GM12873 (cell line): Measurements from ENCODE around the gene TMCO5A.

Experiments
- CTCF ChIP-seq: IDR thresholded peaks from 2 replicates; pipeline ENCODE4 v1.5.1; 2012; ENCODE audit warnings: low read depth, mild to moderate bottlenecking, moderate library complexity, low read length, control low read depth; ENCODE audit not compliant: insufficient read depth; ENCODE audit errors: missing control alignments

Gene TMCO5A

DNA sequence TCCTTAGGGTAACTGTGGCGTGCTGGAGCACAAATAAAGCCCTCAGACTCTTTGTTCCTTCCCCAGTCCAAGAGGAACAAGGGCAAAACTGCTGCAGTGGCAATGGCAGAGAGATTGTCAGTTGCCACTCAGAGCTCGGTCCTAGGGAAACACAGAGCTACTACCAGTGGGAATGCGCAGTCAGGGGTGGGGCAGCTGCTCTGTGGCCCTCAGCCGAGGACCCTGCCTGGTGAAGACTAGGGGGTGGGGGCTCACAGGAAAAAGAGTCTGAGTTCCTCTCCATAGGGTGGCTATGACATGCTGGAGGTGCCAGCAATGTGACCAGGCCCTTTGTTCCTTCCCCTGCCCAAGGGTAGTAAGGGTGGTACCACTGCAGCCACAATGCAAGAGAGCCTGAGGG lies 43.8 kb downstream of the TMCO5A start:
- TF ChIP-seq CTCF, result no peak

GRCh38 chr15:37979671-37980409 lies 45.4 kb downstream of the TMCO5A start:
- no peak for TF ChIP-seq CTCF

GRCh38 chr15:37981201-37981600 lies 46.8 kb downstream of the TMCO5A start:
- TF ChIP-seq CTCF, result no peak

DNA sequence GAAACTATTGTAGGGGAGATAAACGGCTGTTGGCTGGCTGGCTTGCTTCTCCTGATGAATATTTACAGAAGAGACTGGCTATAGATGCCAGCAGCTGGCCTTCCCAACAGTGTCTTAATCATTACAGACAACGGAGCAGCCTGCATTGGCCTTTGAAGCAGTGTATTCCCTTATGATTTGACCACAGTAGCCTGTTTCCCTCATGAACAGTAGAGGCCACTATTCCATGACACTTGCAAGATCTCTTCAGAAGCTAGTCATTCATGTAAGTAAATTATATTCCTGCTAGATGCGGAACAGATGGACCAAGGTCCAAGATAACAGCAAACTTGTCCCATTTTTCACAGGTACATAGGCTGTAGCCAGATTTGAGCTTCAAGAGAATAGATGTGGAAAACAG lies 47.3 kb downstream of the TMCO5A start:
- TF ChIP-seq CTCF, result peak; percentile 27

GRCh38 chr15:37984368-37984767 lies 49.9 kb downstream of the TMCO5A start:
- no peak for TF ChIP-seq CTCF

DNA sequence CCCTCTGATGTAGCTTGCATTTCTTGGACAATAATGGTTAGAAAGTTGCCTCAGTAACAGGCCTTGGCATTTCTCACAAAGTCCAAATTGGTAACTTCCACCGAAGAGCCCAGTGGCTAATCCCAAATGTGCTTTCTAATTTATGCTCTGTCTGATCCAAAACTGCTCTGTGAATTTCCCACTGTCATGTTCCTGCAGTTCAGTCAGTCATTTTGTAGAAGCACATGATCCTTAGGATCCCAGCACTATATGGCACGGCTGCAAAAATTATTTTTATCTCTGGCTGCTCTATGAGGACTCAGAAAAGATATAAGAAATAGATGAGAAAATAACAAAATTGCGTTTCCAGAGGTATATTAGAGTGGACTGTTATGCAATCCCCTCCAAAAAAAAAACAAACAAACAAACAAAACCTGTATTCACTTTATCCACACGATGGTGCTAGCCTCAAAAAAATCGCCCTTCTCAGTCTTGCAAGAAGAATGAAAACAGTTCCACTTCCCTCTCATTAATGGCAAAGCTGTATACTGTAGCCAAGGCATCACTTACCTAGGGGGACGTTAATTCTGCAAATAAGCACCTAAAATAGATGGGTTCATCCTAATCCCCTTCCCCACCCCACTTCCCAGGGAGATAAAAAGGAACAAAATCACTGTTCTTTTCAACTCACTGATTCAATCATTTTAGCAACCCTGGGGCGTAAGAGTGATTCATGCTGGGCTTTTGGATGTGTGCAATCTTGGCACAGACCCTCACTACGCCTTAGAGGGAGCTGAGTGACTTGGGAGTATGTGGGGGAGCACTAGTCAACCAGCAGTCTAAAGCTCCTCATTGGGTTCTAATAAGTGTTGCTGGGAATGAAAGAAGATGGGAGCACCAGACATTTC lies 61.3 kb downstream of the TMCO5A start:
- TF ChIP-seq CTCF, result peak; percentile 59
